H9 (cell line): ENCODE data around the gene MEMO1. TPM values are rescaled to one million over a fixed set of nuclear protein-coding genes. Genes with fewer than 3 reads are reported as not detected.

ENCODE experiments used
- DNase-seq: peaks from one replicate; pipeline ENCODE4 v3.0.0-alpha.2; 2017
- H2AFZ ChIP-seq: one replicate; pipeline ENCODE4 v1.6.1; 2013; ENCODE audit warnings: mild to moderate bottlenecking, low read length, control low read depth, moderate library complexity
- H2AK5ac ChIP-seq: 2 replicates; pipeline ENCODE4 v1.6.1; 2013; ENCODE audit warnings: low read length, control low read depth, mixed read lengths; ENCODE audit not compliant: insufficient read length
- H2BK120ac ChIP-seq: one replicate; pipeline ENCODE4 v1.6.1; 2013; ENCODE audit warnings: low read depth, mild to moderate bottlenecking, low read length, control low read depth, inconsistent platforms; ENCODE audit not compliant: poor library complexity, severe bottlenecking
- H2BK12ac ChIP-seq: 2 replicates; pipeline ENCODE4 v1.6.1; 2013; ENCODE audit warnings: low read length, control low read depth, mixed read lengths, low read depth; ENCODE audit not compliant: insufficient read length
- H2BK15ac ChIP-seq: 2 replicates; pipeline ENCODE4 v1.6.1; 2013; ENCODE audit warnings: low read depth, low read length, control low read depth
- H2BK20ac ChIP-seq: one replicate; pipeline ENCODE4 v1.6.1; 2013; ENCODE audit warnings: low read depth, mild to moderate bottlenecking, low read length, control low read depth, inconsistent platforms; ENCODE audit not compliant: poor library complexity, severe bottlenecking
- H2BK5ac ChIP-seq: 2 replicates; pipeline ENCODE4 v1.6.1; 2013; ENCODE audit warnings: low read length, control low read depth, mixed read lengths; ENCODE audit not compliant: insufficient read length
- H3K14ac ChIP-seq: 2 replicates; pipeline ENCODE4 v1.6.1; 2013; ENCODE audit warnings: low read length, control low read depth; ENCODE audit not compliant: insufficient read depth
- H3K18ac ChIP-seq: 2 replicates; pipeline ENCODE4 v1.6.1; 2013; ENCODE audit warnings: low read depth, mild to moderate bottlenecking, mixed read lengths, low read length, control low read depth; ENCODE audit not compliant: insufficient read length
- H3K23ac ChIP-seq: 2 replicates; pipeline ENCODE4 v1.6.1; 2013; ENCODE audit warnings: low read length, control low read depth, mixed read lengths, low read depth; ENCODE audit not compliant: insufficient read length
- H3K23me2 ChIP-seq: 2 replicates; pipeline ENCODE4 v1.6.1; 2013; ENCODE audit warnings: low read depth, mild to moderate bottlenecking, mixed read lengths, low read length, control low read depth; ENCODE audit not compliant: insufficient read length, poor library complexity, severe bottlenecking
- H3K27ac ChIP-seq: 2 replicates; pipeline ENCODE4 v1.5.1; 2013; ENCODE audit warnings: low read length, control low read depth, mixed read lengths, low read depth; ENCODE audit not compliant: insufficient read length
- H3K27me3 ChIP-seq: 2 replicates; pipeline ENCODE4 v1.6.1; 2013; ENCODE audit warnings: low read length, control low read depth, inconsistent platforms; ENCODE audit not compliant: insufficient read depth
- H3K4ac ChIP-seq: 2 replicates; pipeline ENCODE4 v1.6.1; 2013; ENCODE audit warnings: low read depth, mild to moderate bottlenecking, control low read depth, inconsistent platforms, low read length, moderate library complexity
- H3K4me1 ChIP-seq: 2 replicates; pipeline ENCODE4 v1.6.1; 2013; ENCODE audit warnings: low read length, control low read depth, inconsistent platforms; ENCODE audit not compliant: insufficient read depth
- H3K4me2 ChIP-seq: 2 replicates; pipeline ENCODE4 v1.6.1; 2013; ENCODE audit warnings: low read length, control low read depth, mixed read lengths; ENCODE audit not compliant: insufficient read length, insufficient read depth
- H3K56ac ChIP-seq: 2 replicates; pipeline ENCODE4 v1.6.1; 2013; ENCODE audit warnings: low read depth, mild to moderate bottlenecking, mixed read lengths, low read length, control low read depth; ENCODE audit not compliant: insufficient read length
- H3K79me1 ChIP-seq: 2 replicates; pipeline ENCODE4 v1.6.1; 2013; ENCODE audit warnings: low read depth, mild to moderate bottlenecking, moderate library complexity, low read length, control low read depth, inconsistent platforms; ENCODE audit not compliant: insufficient read depth, poor library complexity, severe bottlenecking
- H3K79me2 ChIP-seq: 2 replicates; pipeline ENCODE4 v1.6.1; 2013; ENCODE audit warnings: low read length, control low read depth, inconsistent platforms; ENCODE audit not compliant: insufficient read depth
- H3K9ac ChIP-seq: 2 replicates; pipeline ENCODE4 v1.6.1; 2013; ENCODE audit warnings: low read length, control low read depth, mixed read lengths; ENCODE audit not compliant: insufficient read length; ENCODE audit errors: extremely low read depth
- H3K9me3 ChIP-seq: one replicate; pipeline ENCODE4 v1.6.1; 2013; ENCODE audit warnings: low read depth, low read length, inconsistent platforms; ENCODE audit not compliant: control insufficient read depth
- H3T11ph ChIP-seq: one replicate; pipeline ENCODE4 v1.6.1; 2013; ENCODE audit warnings: mild to moderate bottlenecking, low read length, control low read depth, inconsistent platforms
- H4K20me1 ChIP-seq: one replicate; pipeline ENCODE4 v1.6.1; 2013; ENCODE audit not compliant: control insufficient read depth, insufficient read length, insufficient read depth
- H4K5ac ChIP-seq: 2 replicates; pipeline ENCODE4 v1.6.1; 2013; ENCODE audit warnings: low read depth, mild to moderate bottlenecking, mixed read lengths, low read length, control low read depth; ENCODE audit not compliant: insufficient read length
- H4K8ac ChIP-seq: replicated peaks from 2 replicates; pipeline ENCODE4 v1.6.1; 2013; ENCODE audit warnings: low read length, control low read depth, mixed read lengths, low read depth; ENCODE audit not compliant: insufficient read length
- H4K91ac ChIP-seq: 2 replicates; pipeline ENCODE4 v1.6.1; 2013; ENCODE audit warnings: low read depth, mild to moderate bottlenecking, moderate library complexity, mixed read lengths, low read length, control low read depth; ENCODE audit not compliant: insufficient read length
- H3K27ac Mint-ChIP-seq, 3 experiments: 2 replicates in 2 of 3; 3 replicates in 1 of 3; pipeline ENCODE4 v1.8.0; 2020 to 2021; ENCODE audit warnings: mixed read lengths in 3 of 3, mild to moderate bottlenecking in 1 of 3, moderate library complexity in 1 of 3
- H3K27me3 Mint-ChIP-seq: 2 replicates; pipeline ENCODE4 v1.8.0; 2021; ENCODE audit warnings: low read depth, mild to moderate bottlenecking, moderate library complexity, mixed read lengths
- H3K36me3 Mint-ChIP-seq, 3 experiments: 2 replicates in 2 of 3; 3 replicates in 1 of 3; pipeline ENCODE4 v1.8.0; 2020 to 2021; ENCODE audit warnings: low read depth in 3 of 3, mixed read lengths in 3 of 3; ENCODE audit not compliant: insufficient read depth in 1 of 3
- H3K4me1 Mint-ChIP-seq, 2 experiments: 2 replicates each; pipeline ENCODE4 v1.8.0; 2020; ENCODE audit warnings: mixed read lengths in 2 of 2
- H3K4me3 Mint-ChIP-seq, 2 experiments: 2 replicates in 1 of 2; 3 replicates in 1 of 2; pipeline ENCODE4 v1.8.0; 2020 to 2021; ENCODE audit warnings: mild to moderate bottlenecking in 2 of 2, mixed read lengths in 2 of 2, moderate library complexity in 1 of 2
- H3K9me3 Mint-ChIP-seq, 2 experiments: 2 replicates in 1 of 2; 3 replicates in 1 of 2; pipeline ENCODE4 v1.8.0; 2020; ENCODE audit warnings: mild to moderate bottlenecking in 2 of 2, mixed read lengths in 2 of 2, moderate library complexity in 1 of 2
- CTCF ChIP-seq: fragments of 200-600 bp; sonication (generic); conservative IDR thresholded peaks from 3 replicates; pipeline ENCODE4 v1.8.0; 2021; ENCODE audit warnings: antibody characterized with exemption, mild to moderate bottlenecking
- WGBS: extraction: QIAGEN DNeasy Blood & Tissue Kit; methylation state at CpG from one replicate; pipeline ENCODE4 v1.1.7; 2013; ENCODE audit warnings: missing lambda C conversion rate, low lambda C conversion rate, mixed read lengths; ENCODE audit not compliant: insufficient read length; ENCODE audit errors: extremely low coverage; 5-methylcytosine and 5-hydroxymethylcytosine counted together
- total RNA-seq: library from RNA; stranded (reverse); gene quantifications from 2 replicates; pipeline ENCODE4 v1.2.1, GENCODE V29; 2021

The MEMO1 gene
- total RNA-seq, 1 experiment from 2014 or later, result 49.4 TPM

GRCh38 chr2:31933066-31933465 is 77.7 kb downstream of the MEMO1 start:
- no peaks in the 10 kb centered on the region for H3K79me2 ChIP-seq
- H4K5ac ChIP-seq, result no peak overlapping the region
- H2AFZ ChIP-seq, result no peak overlapping the region
- no CpG with 5 or more reads among the region's 4 CpGs for WGBS
- H2BK5ac ChIP-seq, result no peak overlapping the region
- H3K23me2 ChIP-seq, result no peaks in the 10 kb centered on the region
- no peak overlapping the region for H3K4me2 ChIP-seq
- H2AK5ac ChIP-seq, result no peak overlapping the region
- Mint-ChIP-seq H3K4me3 (no peak overlapping the region), H3K9me3 (no peaks in the 10 kb centered on the region), H3K27me3 (no peaks in the 10 kb centered on the region), H3K4me1 (no peaks in the 10 kb centered on the region), H3K27ac (no peak overlapping the region), H3K36me3 (peaks cover 0 to 3% (median 0%) of the 10 kb centered on the region in 3 experiments; a peak in 3 of 7 replicates)
- no peak overlapping the region for H3K14ac ChIP-seq
- no peak overlapping the region for H3K4ac ChIP-seq
- DNase-seq, result no peak
- H3K27ac ChIP-seq, result no peak overlapping the region
- no peak overlapping the region for H4K8ac ChIP-seq
- H3K9me3 ChIP-seq, result no peaks in the 10 kb centered on the region
- H3K56ac ChIP-seq, result no peak overlapping the region
- H3T11ph ChIP-seq, result no peak overlapping the region
- H3K9ac ChIP-seq, result no peak overlapping the region
- no peaks in the 10 kb centered on the region for H3K4me1 ChIP-seq
- H4K20me1 ChIP-seq, result no peaks in the 10 kb centered on the region
- no peak overlapping the region for H3K18ac ChIP-seq
- H2BK20ac ChIP-seq, result no peak overlapping the region
- no peak overlapping the region for H2BK120ac ChIP-seq
- H4K91ac ChIP-seq, result no peak overlapping the region
- H3K27me3 ChIP-seq, result no peaks in the 10 kb centered on the region
- H2BK15ac ChIP-seq, result no peak overlapping the region
- H2BK12ac ChIP-seq, result no peak overlapping the region
- no peak overlapping the region for H3K23ac ChIP-seq
- no peak for TF ChIP-seq CTCF
- no peaks in the 10 kb centered on the region for H3K79me1 ChIP-seq
